ENCODE results near the gene TBC1D22A.

The TBC1D22A gene

DNA sequence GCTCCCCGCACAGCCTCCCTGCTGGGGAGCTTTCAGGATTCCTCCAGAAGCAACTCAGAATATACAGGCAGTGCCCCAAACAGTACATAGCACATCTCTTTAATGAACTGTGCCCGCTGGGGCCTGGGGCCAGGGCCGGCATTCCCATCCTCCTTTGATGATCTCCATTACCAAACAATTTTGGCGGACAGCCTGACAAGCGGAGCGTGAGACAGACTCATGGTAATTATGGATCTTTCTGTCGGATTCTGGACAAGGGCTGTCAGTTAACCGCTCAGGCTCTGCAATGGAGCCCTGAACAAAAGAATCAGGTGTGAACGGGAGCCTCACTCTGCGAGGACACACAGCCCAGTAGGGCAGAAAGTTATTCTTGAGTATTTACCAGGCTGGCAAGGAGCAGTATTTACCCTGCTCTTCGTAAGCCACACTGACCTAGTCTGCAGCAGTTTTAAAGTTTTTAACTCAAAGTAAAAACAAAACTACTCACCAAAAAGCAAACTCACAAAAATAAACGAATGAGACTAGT lies 174.0 kb downstream of the TBC1D22A start:
- peak; percentile 22 for DNase-seq

DNA sequence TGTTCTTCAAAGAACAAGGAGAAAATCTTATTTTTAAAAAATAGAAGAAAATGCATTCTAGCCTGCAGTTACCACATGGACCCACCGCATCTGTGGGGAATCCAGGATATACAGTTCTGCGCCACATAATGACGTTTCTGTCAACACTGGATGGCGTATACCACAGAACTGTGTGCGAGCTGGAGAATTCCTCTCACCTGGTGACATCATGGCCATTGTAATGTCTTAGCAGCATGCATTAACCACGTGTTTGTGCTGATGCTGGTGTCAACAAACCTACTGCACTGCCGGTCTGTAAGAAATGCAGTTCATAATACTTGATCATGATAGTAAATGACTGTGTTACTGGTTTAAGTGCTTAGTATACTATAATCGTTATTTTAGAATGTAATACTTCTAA lies 174.7 kb downstream of the TBC1D22A start:
- no peak for DNase-seq

DNA sequence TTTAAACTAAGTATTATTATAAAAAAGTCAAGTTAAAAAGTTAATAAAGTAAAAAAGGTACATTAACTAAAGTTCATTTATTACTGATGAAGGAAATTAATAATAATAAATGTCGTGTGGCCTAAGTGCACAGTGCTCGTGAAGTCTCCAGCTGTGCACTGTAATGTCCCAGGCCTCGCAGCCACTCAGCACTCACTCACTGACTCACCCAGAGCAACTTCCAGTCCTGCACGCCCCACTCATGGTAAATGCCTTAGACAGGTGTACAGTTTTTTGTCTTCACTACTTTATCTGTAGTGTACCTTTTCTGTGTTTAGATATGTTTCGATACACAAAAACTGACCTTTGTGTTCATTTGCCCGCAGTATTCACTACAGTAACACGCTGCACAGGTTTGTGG lies 175.5 kb downstream of the TBC1D22A start:
- no peak for DNase-seq

DNA sequence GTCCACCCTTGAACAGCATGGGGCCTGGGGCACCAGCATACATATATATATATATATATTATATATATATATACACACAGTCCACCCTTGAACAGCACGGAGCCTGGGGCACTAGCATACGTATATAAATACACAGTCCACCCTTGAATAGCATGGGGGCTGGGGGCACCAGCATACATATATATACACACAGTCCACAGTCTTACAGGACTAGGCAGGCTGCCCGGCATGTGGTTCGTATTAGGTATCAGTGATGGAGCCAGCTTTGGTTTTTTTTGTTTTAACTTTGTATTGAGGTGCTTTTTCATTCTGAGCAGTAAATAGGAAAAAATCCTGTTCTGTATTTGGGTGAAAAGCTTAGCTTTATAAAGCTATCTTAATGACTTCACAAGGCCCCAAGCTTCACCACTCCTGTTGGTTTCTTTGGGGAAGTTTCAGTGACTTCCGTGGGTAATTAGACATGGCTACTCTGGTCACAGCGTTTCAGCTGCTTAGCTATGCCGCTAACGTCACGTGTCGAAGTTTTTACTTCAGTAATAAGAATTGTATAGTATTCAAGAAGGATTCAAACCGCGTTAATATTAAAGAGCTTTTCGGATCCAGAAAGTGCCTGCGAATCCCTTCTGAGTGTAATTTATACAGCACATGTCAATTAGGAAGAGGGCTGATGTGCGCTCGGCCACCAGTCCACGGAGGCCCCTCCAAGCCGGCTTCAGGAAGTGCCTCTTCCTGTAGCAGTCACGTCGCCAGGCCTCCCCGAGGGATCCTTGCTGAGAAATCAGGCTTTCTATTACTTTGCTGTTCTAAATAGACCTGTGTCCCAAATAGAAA lies 179.7 kb downstream of the TBC1D22A start:
- DNase-seq = peak; percentile 73

DNA sequence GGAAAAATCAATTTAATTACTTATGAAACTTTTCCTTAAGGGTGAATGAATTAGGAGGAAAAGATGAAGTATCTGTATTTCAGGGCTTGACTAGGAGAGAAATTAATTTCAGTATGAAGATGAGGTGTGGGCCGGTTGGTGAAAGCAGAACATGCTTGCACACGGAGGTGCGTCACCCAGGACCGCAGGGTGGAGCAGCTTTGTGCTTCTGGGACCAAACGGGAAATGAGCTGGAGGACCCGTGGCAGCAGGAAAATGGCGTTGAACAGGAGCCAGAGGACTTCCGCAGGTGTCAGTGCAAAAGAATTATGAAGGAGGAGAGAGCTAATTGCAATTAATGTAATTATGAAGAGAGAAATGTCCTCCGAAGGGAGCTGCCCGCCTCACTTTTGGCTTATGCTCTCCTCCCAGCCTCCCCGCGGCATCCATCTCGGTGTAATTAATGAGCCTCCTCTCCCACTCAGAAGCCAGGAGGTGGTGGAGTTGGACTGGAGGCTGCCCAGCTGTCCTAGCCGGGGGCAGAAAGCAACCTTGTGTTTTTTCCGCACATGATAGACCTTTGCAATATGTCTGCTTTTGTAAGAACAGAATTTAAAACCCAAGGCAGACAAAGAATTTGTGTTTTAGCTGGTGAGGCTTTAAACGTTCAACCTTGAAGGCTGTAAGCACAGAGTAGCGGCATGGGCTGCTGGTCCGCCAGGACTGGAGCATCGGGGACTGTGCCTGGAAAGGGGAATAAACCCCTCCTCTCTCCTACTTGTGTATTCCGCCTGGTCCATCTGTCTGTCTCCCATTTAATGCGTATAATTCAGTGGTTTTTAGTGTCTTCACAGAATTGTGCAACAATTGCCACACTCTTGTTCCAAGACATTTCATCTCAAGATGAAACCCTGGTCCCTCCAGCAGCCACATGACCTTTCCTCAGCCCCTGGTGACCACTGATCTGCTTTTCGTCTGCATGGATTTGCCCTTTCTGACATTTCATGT lies 180.6 kb downstream of the TBC1D22A start:
- DNase-seq = peak; percentile 30

DNA sequence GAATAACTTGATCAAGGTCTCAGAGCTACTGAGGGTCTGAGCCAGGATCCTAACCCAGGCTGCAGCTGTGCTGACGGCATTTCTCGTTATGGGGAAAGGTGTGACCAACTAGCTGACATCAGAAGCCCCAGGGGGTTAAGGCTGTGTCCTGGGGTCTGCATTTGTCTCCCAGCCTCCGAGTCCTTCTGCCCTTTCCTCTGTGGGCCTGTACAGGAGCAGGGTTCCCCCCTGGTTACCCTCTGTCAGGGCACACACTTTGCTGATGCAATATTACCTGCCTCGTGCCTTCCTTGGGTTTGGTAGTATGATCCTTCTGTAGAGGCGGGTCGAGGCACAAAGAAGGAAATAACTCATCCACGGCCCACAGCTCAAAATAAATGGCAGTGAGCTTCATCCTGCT lies 183.0 kb downstream of the TBC1D22A start:
- no peak for DNase-seq

DNA sequence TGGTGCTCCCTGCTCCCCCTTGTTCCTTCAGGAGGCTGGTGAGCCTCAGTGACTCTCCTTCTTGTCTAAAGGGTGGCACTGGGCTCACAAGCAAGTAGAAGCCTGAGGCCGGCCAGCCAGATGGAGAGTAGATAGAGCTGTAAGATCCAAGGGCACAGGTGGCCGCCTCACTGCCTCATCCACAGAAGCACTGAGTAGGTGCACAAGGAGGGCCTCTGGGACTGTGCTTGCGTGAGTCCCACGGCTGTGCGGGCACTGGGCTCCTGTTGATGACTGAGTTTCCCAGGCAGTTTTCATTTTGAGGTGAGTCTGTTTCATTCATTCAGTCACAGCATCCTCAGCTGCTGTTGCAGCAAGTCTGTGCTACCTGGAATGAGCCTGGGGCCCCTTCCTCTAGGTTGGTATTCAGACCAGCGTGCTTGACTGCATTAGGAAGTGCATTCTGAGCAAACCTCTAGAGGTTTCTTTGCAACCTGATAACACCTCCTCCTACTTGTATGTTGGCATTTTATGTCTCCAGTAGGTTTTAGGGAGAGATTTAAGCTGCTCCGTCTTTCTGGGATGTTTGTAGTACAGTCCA lies 184.0 kb downstream of the TBC1D22A start:
- no peak for DNase-seq

DNA sequence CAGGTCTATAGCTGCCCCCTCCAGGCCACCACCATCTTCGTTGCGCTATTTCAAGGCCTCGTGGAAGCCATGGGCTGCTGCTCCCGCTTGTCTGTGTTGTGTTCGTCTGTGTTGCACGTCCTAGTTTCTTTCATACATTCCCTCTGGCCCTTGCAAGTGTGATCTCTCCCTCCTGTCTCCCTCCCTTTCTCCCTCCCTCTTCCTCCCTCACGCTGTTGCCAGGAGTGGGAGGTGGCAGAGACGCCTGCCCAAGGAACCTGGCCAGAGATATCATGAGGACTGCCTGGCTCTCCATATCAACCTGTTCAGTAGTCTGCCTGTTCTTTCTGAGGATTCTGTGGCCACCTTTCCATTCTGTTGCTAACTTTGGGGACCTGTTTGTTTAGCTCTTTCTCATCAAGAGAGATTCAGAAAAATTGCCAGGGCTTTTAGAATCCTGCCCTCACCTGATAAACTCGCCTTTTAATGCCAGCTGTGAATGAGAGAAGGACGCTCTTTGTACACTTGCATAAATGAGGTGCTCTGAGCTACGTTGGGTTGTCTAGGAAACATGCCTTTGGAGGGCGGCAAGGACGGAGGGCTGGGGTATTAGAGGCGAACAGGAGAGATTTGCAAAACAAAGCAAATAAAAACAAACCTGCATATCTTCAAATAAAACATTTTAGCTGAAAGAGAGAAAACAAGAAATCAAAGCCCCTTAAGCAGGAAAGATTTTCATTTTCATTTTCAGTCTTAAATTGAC lies 185.2 kb downstream of the TBC1D22A start:
- no peak for DNase-seq

DNA sequence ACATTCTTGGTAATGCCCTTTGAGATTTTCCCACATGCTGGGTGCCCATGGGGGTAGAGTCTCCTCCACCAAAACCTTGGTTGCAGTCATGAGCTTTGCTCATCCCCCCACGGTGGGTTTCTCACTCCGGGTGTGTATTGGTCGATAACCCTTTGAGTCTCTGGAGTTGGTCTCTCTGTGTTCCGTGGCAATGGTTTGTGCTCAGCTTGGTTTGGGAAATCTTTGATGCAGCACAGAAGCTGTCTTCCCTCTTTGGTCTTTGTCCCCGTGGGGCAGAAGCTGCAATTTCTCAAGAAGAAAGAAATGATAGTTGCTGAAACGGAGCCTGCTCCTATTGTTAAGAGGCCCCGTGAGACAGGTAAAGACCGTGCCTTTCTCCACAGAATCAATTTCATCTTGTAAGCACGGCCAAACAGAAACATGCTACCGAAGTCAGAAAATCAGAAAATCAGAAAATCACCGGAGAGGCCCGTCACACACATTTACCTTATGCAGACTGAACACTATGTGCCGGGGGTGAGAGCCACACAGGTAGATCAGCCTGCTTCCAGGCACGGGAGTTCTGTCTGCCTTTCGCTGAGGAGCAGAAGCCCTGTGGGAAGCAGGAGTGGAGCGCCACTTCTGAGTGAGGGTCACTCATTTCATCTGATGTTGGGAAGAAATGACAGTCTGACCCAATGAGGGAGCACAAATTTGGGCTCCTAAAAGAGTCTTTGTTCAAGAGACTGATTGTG lies 186.1 kb downstream of the TBC1D22A start:
- DNase-seq = no peak

DNA sequence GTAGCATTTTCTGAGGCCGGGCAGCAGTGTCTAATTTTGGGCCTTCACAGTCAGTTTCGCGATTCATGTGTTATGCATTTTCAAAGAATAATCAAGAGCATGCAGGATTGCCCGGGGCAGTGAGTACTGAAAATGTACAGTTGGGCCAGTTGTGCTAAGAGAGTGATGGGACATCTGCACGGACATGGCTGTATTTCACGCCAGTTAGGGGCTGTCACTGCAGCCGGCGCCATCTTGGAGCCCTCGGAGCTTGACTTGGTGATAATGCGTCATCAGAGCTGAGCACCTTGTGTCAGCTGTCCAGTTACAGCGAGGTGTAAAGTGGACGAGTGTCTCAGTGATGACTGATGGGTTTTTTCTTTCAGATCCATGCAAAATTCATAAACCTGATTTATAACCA lies 188.9 kb downstream of the TBC1D22A start:
- DNase-seq = no peak

DNA sequence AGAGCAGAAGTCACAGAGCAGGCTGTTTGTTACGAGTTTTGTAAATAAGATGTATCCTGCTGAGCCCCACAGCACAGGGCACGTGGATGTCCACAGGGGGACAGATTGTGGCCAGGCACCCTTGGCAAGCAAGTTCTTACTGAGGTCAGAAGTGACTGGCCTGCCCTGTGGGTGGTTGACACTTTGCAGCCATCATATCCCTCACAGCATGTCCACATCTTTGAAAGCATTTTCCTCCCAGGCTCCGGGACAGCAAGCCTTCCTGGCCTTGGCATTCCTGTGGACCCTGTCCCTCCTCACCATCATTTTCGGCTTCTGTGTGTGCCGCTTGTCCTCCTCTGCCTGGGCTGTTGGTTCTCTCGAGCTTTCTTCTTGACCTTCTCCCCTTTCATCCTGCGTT lies 189.5 kb downstream of the TBC1D22A start:
- DNase-seq = no peak

DNA sequence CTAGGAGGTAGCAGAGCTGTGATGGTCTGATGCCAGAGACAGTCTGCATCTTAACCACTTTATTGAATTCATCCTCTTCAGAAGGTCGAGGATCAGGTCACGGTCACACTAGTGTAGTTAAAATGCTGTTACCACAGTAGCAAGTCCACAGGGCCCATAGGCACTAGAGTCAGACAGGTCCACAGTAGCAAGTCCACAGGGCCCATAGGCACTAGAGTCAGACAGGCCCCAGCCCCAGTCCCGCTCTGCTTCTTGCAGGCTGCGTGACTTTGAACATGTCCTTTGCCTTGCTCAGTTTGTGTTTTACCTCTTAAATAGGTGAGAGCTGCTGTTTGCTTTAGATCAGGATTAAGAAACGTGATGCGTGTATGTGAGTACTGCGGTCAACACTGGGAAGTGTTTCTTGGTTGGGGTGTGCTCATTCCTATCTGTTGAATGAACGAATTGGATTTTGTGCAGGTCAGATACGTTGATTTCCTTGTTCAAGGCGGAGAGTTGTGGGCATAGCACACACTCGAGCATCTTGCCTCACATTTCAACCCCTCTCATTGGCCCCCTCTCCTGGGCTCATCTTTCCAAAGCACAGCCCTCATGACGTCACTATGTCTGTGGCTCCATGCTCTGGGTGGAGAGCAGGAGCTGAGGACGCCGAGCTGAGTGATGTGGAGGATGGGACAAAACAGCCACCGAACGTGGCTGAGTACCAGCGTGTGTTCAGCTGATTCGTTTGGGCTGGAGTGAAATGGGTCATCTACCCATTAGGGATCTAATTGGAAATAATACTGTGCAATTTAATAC lies 191.7 kb downstream of the TBC1D22A start:
- DNase-seq = peak; percentile 16

DNA sequence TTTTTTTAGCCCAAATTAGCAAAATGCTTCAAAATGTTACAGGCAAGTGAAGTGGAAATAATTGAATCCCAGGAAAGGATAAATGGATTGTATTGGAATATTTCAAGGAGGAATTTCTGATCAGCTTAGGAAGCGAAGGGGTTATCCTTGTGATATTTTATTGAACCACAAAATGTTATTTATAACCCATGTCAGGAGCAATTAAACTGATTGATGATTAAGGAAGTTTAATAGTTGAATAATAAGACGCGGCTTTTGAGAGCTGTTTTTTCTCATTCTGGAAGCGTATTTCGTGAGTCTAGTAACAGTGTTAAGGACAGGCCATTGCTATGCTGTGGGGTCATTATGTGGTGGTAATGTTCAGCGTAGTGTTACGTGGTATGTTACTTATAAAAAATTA lies 192.3 kb downstream of the TBC1D22A start:
- no peak for DNase-seq

DNA sequence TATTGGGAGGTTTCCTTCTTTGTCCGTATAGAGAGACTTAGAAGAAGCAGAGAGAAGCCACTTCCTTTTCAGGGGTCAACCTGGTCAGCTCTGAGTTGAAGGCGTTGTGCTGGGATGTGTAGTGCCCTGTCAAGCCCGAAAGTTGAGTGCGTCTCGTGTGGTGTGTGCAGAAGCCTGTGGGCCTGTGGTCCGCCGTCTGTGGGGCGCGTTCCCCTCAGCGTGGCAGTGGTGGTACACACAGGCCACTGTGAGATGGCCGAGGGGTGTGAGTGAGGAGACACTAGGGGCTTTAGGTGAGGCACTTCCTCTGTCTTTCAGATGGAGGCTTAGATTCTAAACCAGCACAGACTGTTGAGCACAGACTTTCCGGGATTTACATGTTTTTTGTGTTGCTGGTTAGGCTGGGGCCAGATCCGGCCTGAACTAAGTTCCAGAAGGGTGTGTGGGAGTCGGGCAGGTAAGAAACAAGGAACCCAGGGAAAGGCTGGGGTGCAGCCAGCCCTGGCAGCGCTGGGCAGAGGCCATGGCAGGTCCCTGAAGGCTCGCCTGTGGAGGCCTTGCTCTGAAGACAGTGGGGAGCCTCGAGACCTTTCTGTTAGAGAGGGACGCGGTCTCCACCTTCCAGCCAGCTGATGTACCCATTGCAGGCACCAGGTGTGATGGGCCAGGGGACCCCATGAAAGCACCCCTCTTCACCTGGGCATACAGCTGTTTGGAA lies 194.2 kb downstream of the TBC1D22A start:
- no peak for DNase-seq

DNA sequence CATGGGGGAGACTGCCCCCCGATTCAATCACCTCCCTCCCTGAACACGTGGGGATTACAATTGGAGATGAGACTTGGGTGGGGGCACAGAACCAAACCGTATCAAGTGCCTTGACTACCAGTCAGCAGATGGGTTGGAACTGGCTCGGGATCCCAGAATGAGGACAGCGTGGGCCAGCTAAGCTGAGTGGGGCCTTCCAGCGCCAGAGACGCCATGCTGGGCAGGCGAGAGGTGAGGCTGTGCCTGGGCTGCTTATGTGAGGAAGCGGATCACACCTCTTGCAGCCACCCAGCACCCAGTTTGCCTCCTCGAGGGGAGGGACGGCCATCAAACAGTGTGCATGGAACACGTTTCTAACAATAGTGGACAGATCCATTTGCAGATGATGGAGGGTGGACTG lies 195.1 kb downstream of the TBC1D22A start:
- DNase-seq = no peak

DNA sequence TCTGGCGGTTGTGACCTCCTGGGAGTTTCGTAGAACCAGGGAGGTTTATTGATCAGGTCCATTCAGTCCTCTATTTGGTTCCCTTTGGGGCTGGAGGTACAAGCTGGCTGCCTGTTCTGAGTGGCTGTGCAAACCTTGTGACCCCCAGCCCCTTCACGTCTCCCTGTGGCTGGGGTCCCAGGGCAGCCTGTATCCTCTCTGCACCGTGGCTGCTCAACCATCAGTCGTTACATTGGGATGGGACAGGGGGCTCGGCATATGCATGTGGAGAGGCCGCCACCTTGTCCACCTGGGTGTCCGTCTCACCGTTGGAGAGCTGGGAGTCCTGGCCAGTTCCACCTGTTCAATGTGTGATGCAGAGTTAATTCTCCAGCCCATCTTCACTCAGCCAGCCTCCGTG lies 195.7 kb downstream of the TBC1D22A start:
- DNase-seq = no peak

DNA sequence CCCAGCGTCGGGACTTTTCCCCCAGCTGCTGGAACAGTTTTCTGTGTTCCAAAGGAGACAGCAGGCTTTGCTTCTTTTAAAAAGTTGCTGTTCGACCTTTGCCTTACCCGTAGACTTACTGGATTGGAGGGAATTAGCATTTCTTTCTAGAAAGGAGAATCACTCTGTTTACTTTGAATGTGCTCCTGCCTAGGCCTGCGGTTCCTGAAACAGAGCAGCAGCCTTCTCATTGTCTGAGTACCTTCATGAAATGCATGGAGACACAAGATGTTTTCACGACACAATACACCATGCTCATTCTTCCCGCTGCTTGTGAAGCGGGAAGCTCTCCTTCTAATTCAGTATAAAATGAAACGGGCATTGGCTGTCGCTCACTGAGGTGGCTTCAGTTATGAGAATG lies 196.2 kb downstream of the TBC1D22A start:
- DNase-seq = no peak

DNA sequence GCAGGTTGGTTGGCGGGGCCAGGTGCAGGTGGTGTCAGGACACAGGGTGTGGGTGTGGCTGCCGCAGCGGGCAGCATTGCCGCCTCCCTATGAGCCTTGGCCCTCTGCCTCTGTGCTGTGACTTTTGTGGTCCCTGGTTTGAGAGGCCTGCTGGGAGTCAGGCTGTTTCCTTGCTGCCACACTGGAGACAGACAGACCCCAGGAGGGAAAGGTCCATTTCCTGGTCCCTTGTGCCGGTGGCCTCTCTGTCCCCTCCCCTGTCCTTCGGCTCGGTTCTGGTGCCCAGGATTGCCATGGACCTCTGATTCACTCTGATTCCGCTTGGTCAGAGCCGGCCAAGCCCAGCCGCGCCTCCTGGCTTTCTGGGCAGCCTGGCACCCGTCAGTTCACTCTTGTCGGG lies 196.9 kb downstream of the TBC1D22A start:
- DNase-seq = no peak

DNA sequence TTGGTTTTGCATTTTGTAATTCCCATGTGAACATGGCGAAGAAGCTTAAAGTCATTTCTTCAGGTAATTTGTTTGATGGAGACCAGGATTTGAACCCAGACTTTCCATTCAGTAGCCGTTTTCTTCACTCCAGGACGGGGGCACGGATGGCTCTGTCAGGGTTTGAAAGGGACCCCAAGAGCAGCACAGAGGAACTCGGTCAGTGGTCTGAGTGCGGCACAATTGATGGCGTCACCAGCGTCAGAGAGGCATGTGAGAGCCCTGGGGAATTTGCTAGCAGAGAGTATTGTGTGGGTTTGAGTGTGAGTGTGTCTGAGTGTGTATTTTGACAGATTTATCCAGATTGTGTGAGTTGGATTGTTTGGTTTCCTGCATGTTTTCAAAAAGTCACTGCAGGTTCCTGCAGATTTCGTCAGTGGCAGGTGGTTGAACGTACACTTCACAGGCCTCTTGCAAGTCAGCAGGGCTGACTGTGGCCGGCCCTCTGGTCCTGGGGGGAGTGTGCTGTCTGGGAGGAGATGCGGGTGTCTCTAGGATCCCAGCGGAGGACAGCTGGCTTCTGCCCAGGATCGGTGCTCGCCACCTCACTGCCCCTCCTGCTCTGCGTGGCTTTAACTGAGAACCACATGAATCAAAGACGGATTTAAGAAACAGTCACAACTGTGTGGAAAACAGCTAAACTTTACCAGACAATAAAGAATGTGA lies 199.3 kb downstream of the TBC1D22A start:
- DNase-seq = no peak

DNA sequence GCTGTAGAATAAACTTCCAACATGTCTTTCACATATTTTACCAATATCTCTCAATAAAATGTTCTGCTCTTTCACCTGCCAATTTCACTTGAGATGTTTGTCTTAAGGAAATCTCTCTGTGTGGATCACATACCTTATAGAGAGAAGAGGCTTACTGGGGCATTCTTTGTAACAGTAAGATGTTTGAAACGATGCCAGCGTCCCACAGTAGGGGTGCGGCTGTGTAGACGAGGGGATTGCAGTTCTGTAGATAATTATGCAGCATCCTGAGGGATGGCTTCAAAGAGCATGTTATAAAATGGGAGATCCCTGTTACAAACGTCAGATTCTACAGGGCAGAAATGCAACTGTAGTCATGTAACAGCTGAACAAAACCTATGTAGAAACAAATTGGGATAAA lies 200.0 kb downstream of the TBC1D22A start:
- no peak for DNase-seq
